Fibroblast of lung (primary cell): ENCODE results near the gene BCKDHB.

ENCODE experiments used
- EZH2 ChIP-seq: IDR thresholded peaks from 2 replicates; pipeline ENCODE4 v1.5.1; 2012; ENCODE audit warnings: low read length, control low read depth, mild to moderate bottlenecking; ENCODE audit errors: missing control alignments
- TF ChIP-seq, protein P1 (sequence below), 2 donors: IDR thresholded peaks in 1 of 2; conservative IDR thresholded peaks in 1 of 2; 1 replicate in 1 of 2; 2 replicates in 1 of 2; pipeline ENCODE4 v1.5.1; 2011 to 2012; ENCODE audit warnings: low read length in 2 of 2, control low read depth in 1 of 2, inconsistent platforms in 1 of 2, low read depth in 1 of 2, mild to moderate bottlenecking in 1 of 2

DNA sequence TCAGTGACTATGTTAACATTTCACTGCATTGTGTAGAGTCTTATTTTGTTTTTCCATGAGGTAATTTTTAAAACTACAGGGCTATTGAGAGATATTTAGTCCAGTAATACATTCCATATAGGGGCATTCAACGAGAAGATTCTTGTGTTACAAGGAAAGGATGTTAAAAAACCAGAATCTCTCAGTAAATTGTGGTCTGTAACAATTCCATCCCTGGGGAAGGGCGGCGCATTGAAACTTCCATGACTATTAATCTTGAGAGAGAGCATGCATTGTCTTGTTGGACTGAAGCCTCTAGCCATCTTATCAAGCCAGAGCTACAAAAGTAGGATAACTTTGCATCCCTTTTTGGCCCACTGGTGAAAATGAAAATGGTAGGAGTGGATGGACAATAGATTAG is 119.7 kb downstream of the BCKDHB start:
- TF ChIP-seq, protein P1, sequence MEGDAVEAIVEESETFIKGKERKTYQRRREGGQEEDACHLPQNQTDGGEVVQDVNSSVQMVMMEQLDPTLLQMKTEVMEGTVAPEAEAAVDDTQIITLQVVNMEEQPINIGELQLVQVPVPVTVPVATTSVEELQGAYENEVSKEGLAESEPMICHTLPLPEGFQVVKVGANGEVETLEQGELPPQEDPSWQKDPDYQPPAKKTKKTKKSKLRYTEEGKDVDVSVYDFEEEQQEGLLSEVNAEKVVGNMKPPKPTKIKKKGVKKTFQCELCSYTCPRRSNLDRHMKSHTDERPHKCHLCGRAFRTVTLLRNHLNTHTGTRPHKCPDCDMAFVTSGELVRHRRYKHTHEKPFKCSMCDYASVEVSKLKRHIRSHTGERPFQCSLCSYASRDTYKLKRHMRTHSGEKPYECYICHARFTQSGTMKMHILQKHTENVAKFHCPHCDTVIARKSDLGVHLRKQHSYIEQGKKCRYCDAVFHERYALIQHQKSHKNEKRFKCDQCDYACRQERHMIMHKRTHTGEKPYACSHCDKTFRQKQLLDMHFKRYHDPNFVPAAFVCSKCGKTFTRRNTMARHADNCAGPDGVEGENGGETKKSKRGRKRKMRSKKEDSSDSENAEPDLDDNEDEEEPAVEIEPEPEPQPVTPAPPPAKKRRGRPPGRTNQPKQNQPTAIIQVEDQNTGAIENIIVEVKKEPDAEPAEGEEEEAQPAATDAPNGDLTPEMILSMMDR (conservative IDR thresholded peaks at IDR 0.05 in 1 of 2, IDR thresholded peaks at IDR 0.05 in 1 of 2; ENCODE audit: low read depth in 1 of 2, low read length in 2 of 2): no peak
- TF ChIP-seq EZH2: no peak
